ENCODE results near the gene NMU. TPM values are rescaled to one million over a fixed set of nuclear protein-coding genes. Genes with fewer than 3 reads are reported as not detected.
A peak's percentile ranks its signal among the peaks of the same experiment; 100 is the strongest.

NMU gene
- total and polyA plus RNA-seq, 10 of the 15 experiments (the other 5 are each of a cell fraction or from before 2014, with no cell fraction given) = 0.33 TPM; not detected in 9

DNA sequence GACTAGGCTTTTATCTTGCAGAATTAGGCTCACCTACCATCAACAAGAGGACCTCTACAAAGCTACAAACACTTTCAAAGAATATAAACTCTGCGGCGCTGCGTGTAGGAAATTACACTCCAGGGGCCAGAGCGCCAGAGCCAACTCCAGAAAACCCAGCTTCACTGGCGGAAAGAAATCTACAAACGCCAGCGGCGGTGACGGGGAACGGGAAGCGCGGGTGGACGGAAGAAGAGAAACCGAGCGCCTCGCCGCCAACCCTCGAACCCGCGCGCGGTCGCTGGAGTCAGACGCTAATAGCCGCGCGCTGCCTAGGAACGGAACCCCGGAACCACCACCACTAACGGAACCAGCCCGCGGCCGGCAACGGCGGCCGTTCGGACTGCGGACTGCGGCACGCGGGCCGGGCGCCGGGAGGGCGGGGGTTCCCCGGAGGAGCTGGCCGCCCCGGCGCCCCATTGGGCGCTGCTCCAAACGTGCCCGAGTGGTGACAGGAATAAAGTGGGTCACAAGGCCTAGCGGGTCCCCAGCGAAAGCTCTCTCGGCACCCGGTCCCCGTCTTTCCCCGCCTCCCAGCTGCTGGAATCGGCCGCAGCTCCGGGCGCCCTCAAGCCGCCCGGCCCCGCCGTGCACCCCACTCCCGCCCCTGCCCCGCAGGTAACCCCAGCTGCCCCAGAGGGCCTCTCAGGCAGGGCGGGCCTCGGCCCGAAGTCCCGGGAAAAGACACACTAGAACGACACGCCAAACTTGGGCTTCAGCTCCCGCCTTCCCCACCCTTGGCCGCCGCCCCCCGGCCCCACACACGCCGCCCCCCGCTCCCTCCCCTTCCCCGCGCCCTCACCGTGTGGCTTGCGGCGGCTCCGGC is 90.2 kb downstream of the NMU start (continued):
- TF ChIP-seq, protein P1, sequence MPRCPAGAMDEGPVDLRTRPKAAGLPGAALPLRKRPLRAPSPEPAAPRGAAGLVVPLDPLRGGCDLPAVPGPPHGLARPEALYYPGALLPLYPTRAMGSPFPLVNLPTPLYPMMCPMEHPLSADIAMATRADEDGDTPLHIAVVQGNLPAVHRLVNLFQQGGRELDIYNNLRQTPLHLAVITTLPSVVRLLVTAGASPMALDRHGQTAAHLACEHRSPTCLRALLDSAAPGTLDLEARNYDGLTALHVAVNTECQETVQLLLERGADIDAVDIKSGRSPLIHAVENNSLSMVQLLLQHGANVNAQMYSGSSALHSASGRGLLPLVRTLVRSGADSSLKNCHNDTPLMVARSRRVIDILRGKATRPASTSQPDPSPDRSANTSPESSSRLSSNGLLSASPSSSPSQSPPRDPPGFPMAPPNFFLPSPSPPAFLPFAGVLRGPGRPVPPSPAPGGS (IDR thresholded peaks at IDR 0.05; ENCODE audit: borderline replicate concordance, insufficient read depth, low read depth, low read length, poor library complexity, severe bottlenecking) = peak; percentile 50
- TF ChIP-seq, protein P2, sequence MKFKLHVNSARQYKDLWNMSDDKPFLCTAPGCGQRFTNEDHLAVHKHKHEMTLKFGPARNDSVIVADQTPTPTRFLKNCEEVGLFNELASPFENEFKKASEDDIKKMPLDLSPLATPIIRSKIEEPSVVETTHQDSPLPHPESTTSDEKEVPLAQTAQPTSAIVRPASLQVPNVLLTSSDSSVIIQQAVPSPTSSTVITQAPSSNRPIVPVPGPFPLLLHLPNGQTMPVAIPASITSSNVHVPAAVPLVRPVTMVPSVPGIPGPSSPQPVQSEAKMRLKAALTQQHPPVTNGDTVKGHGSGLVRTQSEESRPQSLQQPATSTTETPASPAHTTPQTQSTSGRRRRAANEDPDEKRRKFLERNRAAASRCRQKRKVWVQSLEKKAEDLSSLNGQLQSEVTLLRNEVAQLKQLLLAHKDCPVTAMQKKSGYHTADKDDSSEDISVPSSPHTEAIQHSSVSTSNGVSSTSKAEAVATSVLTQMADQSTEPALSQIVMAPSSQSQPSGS (IDR thresholded peaks at IDR 0.05; ENCODE audit: low read length) = no peak
- TF ChIP-seq SMARCA5 (IDR thresholded peaks at IDR 0.05) = peak; percentile 85
- TF ChIP-seq IRF4 (IDR thresholded peaks at IDR 0.05; ENCODE audit: low read depth, low read length) = no peak
- peak; percentile 74 for TF ChIP-seq PML (IDR thresholded peaks at IDR 0.05; ENCODE audit: low read length)
- no peak for TF ChIP-seq PAX8 (IDR thresholded peaks at IDR 0.05)
- TF ChIP-seq TCF3 (IDR thresholded peaks at IDR 0.05; ENCODE audit: borderline replicate concordance, insufficient read depth, low read depth, low read length) = no peak; the same call in 1 of the 2 replicates
- peak; percentile 65 for TF ChIP-seq HCFC1 (IDR thresholded peaks at IDR 0.05; ENCODE audit: low read length)
- TF ChIP-seq POU2F2 (IDR thresholded peaks at IDR 0.05; ENCODE audit: borderline replicate concordance, low read depth, low read length) = peak; percentile 66; the same call in 1 of the 3 replicates
- TF ChIP-seq MYC (IDR thresholded peaks at IDR 0.05; ENCODE audit: insufficient read depth, insufficient read length, insufficient replicate concordance, low read length, severe bottlenecking) = no peak
- TF ChIP-seq, protein P3, sequence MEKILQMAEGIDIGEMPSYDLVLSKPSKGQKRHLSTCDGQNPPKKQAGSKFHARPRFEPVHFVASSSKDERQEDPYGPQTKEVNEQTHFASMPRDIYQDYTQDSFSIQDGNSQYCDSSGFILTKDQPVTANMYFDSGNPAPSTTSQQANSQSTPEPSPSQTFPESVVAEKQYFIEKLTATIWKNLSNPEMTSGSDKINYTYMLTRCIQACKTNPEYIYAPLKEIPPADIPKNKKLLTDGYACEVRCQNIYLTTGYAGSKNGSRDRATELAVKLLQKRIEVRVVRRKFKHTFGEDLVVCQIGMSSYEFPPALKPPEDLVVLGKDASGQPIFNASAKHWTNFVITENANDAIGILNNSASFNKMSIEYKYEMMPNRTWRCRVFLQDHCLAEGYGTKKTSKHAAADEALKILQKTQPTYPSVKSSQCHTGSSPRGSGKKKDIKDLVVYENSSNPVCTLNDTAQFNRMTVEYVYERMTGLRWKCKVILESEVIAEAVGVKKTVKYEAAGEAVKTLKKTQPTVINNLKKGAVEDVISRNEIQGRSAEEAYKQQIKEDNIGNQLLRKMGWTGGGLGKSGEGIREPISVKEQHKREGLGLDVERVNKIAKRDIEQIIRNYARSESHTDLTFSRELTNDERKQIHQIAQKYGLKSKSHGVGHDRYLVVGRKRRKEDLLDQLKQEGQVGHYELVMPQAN (conservative IDR thresholded peaks at IDR 0.05) = peak; percentile 90
- TF ChIP-seq MEF2B (IDR thresholded peaks at IDR 0.05; ENCODE audit: partially characterized antibody, poor library complexity, severe bottlenecking) = no peak
- 0 out of 2 replicates have a peak, but pooled peaks have one; percentile 31 for TF ChIP-seq JUND (IDR thresholded peaks at IDR 0.05; ENCODE audit: low read depth, low read length)
- peak; percentile 72 for TF ChIP-seq GABPA (IDR thresholded peaks at IDR 0.05; ENCODE audit: low read depth)
- TF ChIP-seq KAT2A (conservative IDR thresholded peaks at IDR 0.05; ENCODE audit: control insufficient read depth, low read depth, low read length) = no peak
- TF ChIP-seq ATF7 (IDR thresholded peaks at IDR 0.05; ENCODE audit: low read depth) = no peak
- TF ChIP-seq, protein P4, sequence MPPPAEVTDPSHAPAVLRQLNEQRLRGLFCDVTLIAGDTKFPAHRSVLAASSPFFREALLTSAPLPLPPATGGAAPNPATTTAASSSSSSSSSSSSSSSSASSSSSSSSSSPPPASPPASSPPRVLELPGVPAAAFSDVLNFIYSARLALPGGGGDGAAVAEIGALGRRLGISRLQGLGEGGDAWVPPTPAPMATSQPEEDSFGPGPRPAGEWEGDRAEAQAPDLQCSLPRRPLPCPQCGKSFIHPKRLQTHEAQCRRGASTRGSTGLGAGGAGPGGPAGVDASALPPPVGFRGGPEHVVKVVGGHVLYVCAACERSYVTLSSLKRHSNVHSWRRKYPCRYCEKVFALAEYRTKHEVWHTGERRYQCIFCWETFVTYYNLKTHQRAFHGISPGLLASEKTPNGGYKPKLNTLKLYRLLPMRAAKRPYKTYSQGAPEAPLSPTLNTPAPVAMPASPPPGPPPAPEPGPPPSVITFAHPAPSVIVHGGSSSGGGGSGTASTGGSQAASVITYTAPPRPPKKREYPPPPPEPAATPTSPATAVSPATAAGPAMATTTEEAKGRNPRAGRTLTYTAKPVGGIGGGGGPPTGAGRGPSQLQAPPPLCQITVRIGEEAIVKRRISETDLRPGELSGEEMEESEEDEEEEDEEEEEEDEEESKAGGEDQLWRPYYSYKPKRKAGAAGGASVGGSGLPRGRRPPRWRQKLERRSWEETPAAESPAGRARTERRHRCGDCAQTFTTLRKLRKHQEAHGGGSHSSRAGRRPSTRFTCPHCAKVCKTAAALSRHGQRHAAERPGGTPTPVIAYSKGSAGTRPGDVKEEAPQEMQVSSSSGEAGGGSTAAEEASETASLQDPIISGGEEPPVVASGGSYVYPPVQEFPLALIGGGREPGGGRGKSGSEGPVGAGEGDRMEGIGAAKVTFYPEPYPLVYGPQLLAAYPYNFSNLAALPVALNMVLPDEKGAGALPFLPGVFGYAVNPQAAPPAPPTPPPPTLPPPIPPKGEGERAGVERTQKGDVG (CRISPR knock-in tag; IDR thresholded peaks at IDR 0.05) = no peak
- TF ChIP-seq SRF (IDR thresholded peaks at IDR 0.05; ENCODE audit: low read depth in 2 of 2, low read length in 2 of 2) = peak; percentile 47 to 54; a peak in 2 of 4 replicates
- TF ChIP-seq, protein P5, sequence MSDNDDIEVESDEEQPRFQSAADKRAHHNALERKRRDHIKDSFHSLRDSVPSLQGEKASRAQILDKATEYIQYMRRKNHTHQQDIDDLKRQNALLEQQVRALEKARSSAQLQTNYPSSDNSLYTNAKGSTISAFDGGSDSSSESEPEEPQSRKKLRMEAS (IDR thresholded peaks at IDR 0.05; ENCODE audit: low read depth, low read length) = peak; percentile 33; the same call in 1 of the 2 replicates
- peak; percentile 45 for TF ChIP-seq KLF5 (IDR thresholded peaks at IDR 0.05; ENCODE audit: partially characterized antibody)
- peak; percentile 41; the same call in 1 of the 2 replicates for TF ChIP-seq CBX5 (IDR thresholded peaks at IDR 0.05; ENCODE audit: low read depth)

Data from GM12878 (cell line).